PC-3 (cell line): Measurements from ENCODE around the gene KSR1. TPM values are rescaled to one million over a fixed set of nuclear protein-coding genes. Genes with fewer than 3 reads are reported as not detected.

Source experiments
- ATAC-seq: fragments of 200-7000 bp; cut with Tn5 transposase; 2 replicates; pipeline ENCODE4 v1.9.1; 2020; ENCODE audit warnings: mild to moderate bottlenecking, moderate library complexity
- BruUV-seq: library from RNA; stranded (reverse); fragments of 400-500 nt; replicated peaks from 2 replicates; lab custom pipeline; 2021; lab: Mats Ljungman, UMichigan
- CTCF ChIA-PET: fragments of 300-600 bp; sonication (Branson Sonifier 250); formaldehyde crosslinking; loops from one replicate; lab custom pipeline; 2022; ENCODE audit warnings: antibody characterized with exemption; lab: Charles Lee
- POLR2A ChIA-PET: fragments of 300-600 bp; sonication (Branson Sonifier 250); formaldehyde crosslinking; loops from one replicate; lab custom pipeline; 2022; ENCODE audit warnings: antibody characterized with exemption; ENCODE audit not compliant: unreplicated experiment; lab: Charles Lee
- DNase-seq: peaks from one replicate; pipeline ENCODE4 v3.0.0-alpha.2; 2015
- H2AFZ ChIP-seq: fragments of 300-600 bp; sonication (generic); 2 replicates; pipeline ENCODE4 v1.6.0; 2016; ENCODE audit warnings: antibody characterized with exemption, low read length
- H3F3A ChIP-seq: fragments of 300-600 bp; sonication (generic); one replicate; pipeline ENCODE4 v1.6.0; 2017; ENCODE audit warnings: antibody characterized with exemption, low read length, control low read depth, mild to moderate bottlenecking; ENCODE audit not compliant: unreplicated experiment
- H3K27ac ChIP-seq: fragments of 300-600 bp; sonication (generic); 2 replicates; pipeline ENCODE4 v1.5.1; 2016; ENCODE audit warnings: mild to moderate bottlenecking, low read length
- H3K27me3 ChIP-seq: fragments of 300-600 bp; sonication (generic); 2 replicates; pipeline ENCODE4 v1.6.1; 2016; ENCODE audit warnings: low read length, mixed read lengths
- H3K36me3 ChIP-seq: fragments of 300-600 bp; sonication (generic); 2 replicates; pipeline ENCODE4 v1.6.1; 2016; ENCODE audit warnings: low read depth, mixed run types, low read length, mixed read lengths
- H3K4me1 ChIP-seq: fragments of 300-600 bp; sonication (generic); 2 replicates; pipeline ENCODE4 v1.5.1; 2016; ENCODE audit warnings: low read length; ENCODE audit not compliant: insufficient read depth
- H3K4me2 ChIP-seq: fragments of 300-600 bp; sonication (generic); 2 replicates; pipeline ENCODE4 v1.6.0; 2016; ENCODE audit warnings: low read length
- H3K4me3 ChIP-seq: fragments of 300-600 bp; sonication (generic); 2 replicates; pipeline ENCODE4 v1.5.1; 2016; ENCODE audit warnings: mild to moderate bottlenecking, low read length, mixed read lengths
- H3K79me2 ChIP-seq: fragments of 300-600 bp; sonication (generic); 2 replicates; pipeline ENCODE4 v1.6.1; 2017; ENCODE audit warnings: low read length, mixed read lengths
- H3K9ac ChIP-seq: fragments of 300-600 bp; sonication (generic); 2 replicates; pipeline ENCODE4 v1.6.0; 2016; ENCODE audit warnings: mild to moderate bottlenecking, low read length
- H3K9me2 ChIP-seq: fragments of 300-600 bp; sonication (generic); replicated peaks from 2 replicates; pipeline ENCODE4 v1.6.1; 2016; ENCODE audit warnings: mixed run types, low read length, mixed read lengths
- H3K9me3 ChIP-seq: fragments of 300-600 bp; sonication (generic); 2 replicates; pipeline ENCODE4 v1.6.1; 2016; ENCODE audit warnings: low read length, mixed read lengths
- H4K20me1 ChIP-seq: fragments of 300-600 bp; sonication (generic); 2 replicates; pipeline ENCODE4 v1.6.1; 2016; ENCODE audit warnings: low read length, mixed read lengths
- CTCF ChIP-seq: fragments of 300-600 bp; sonication (generic); conservative IDR thresholded peaks from 2 replicates; pipeline ENCODE4 v1.5.1; 2017; ENCODE audit warnings: antibody characterized with exemption, low read depth, mild to moderate bottlenecking, low read length
- EZH2 ChIP-seq: fragments of 300-600 bp; sonication (generic); IDR thresholded peaks from one replicate; pipeline ENCODE4 v1.6.1; 2017; ENCODE audit warnings: antibody characterized with exemption, mild to moderate bottlenecking, low read length; ENCODE audit not compliant: unreplicated experiment
- EZH2phosphoT487 ChIP-seq: fragments of 300-600 bp; sonication (generic); IDR thresholded peaks from 2 replicates; pipeline ENCODE4 v1.6.1; 2018; ENCODE audit warnings: mild to moderate bottlenecking, antibody characterized with exemption, low read length, borderline replicate concordance
- intact Hi-C: fragments of 100-400 bp; cut with micrococcal nuclease; formaldehyde crosslinking; loops from 2 replicates; pipeline ENCODE4 v1.9.0; 2023
- total RNA-seq: library from RNA; depleted of rRNA; stranded (reverse); fragments of >200 nt; gene quantifications from 2 replicates; pipeline ENCODE4 v1.2.3, GENCODE V29; 2014

The KSR1 gene
- total RNA-seq, 1 experiment from 2014 or later, result 1.0 TPM

GRCh38 chr17:27535975-27536374, 79.7 kb downstream of the KSR1 start:
- ATAC-seq, result no peak
- Histone ChIP-seq H3K9ac (no peak overlapping the region), H3K27me3 (no peaks in the 10 kb centered on the region), H3K4me2 (no peak overlapping the region), H3K36me3 (no peaks in the 10 kb centered on the region), H3K27ac (no peak overlapping the region), H3F3A (no peaks in the 10 kb centered on the region), H3K9me3 (no peaks in the 10 kb centered on the region), H3K4me3 (no peak overlapping the region), H3K79me2 (no peaks in the 10 kb centered on the region), H3K4me1 (peaks cover 5% of the 10 kb centered on the region; the same call in 1 of the 2 replicates), H2AFZ (no peak overlapping the region), H3K9me2 (no peaks in the 10 kb centered on the region), H4K20me1 (no peaks in the 10 kb centered on the region)
- DNase-seq, result no peak
- intact Hi-C loops, result no loop called here
- BruUV-seq, result no TSS peak
- no peak for TF ChIP-seq EZH2
- no peak for TF ChIP-seq EZH2phosphoT487
- TF ChIP-seq CTCF, result no peak
- POLR2A ChIA-PET, result no interaction called here
- CTCF ChIA-PET, result no interaction called here

GRCh38 chr17:27536781-27537180, 80.5 kb downstream of the KSR1 start:
- no peaks in the 10 kb centered on the region for H4K20me1 ChIP-seq
- H3F3A ChIP-seq, result no peaks in the 10 kb centered on the region
- no peak overlapping the region for H2AFZ ChIP-seq
- no peaks in the 10 kb centered on the region for H3K36me3 ChIP-seq
- no TSS peak for BruUV-seq
- ATAC-seq, result no peak
- no peaks in the 10 kb centered on the region for H3K79me2 ChIP-seq
- no peak overlapping the region for H3K27ac ChIP-seq
- H3K9me2 ChIP-seq, result no peaks in the 10 kb centered on the region
- TF ChIP-seq CTCF (no peak), EZH2 (no peak), EZH2phosphoT487 (no peak)
- CTCF ChIA-PET, result no interaction called here
- no peak overlapping the region for H3K4me2 ChIP-seq
- peaks cover 5% of the 10 kb centered on the region; the same call in 1 of the 2 replicates for H3K4me1 ChIP-seq
- intact Hi-C loops, result no loop called here
- DNase-seq, result no peak
- POLR2A ChIA-PET, result no interaction called here
- H3K9me3 ChIP-seq, result no peaks in the 10 kb centered on the region
- no peak overlapping the region for H3K9ac ChIP-seq
- H3K4me3 ChIP-seq, result no peak overlapping the region
- H3K27me3 ChIP-seq, result no peaks in the 10 kb centered on the region

GRCh38 chr17:27538156-27538955, 82.1 kb downstream of the KSR1 start:
- ChIA-PET CTCF (no interaction called here), POLR2A (no interaction called here)
- no peak for DNase-seq
- Histone ChIP-seq H3K79me2 (no peaks in the 10 kb centered on the region), H2AFZ (no peak overlapping the region), H3K4me1 (peaks cover 5% of the 10 kb centered on the region; the same call in 1 of the 2 replicates), H3K9me3 (no peaks in the 10 kb centered on the region), H3K36me3 (no peaks in the 10 kb centered on the region), H3K9me2 (no peaks in the 10 kb centered on the region), H4K20me1 (no peaks in the 10 kb centered on the region), H3K4me3 (no peak overlapping the region), H3F3A (no peaks in the 10 kb centered on the region), H3K27me3 (no peaks in the 10 kb centered on the region), H3K9ac (no peak overlapping the region), H3K4me2 (no peak overlapping the region), H3K27ac (no peak overlapping the region)
- ATAC-seq, result no peak
- intact Hi-C loops, result no loop called here
- no peak for TF ChIP-seq EZH2phosphoT487
- no peak for TF ChIP-seq EZH2
- TF ChIP-seq CTCF, result no peak
- no TSS peak for BruUV-seq
